Panc1 (cell line): ENCODE data around the gene SF3B1. TPM values are rescaled to one million over a fixed set of nuclear protein-coding genes. Genes with fewer than 3 reads are reported as not detected.

Experiments used
- ATAC-seq: fragments of 200-7000 bp; cut with Tn5 transposase; 2 replicates; pipeline ENCODE4 v1.9.1; 2020; ENCODE audit warnings: mild to moderate bottlenecking, moderate library complexity
- BruUV-seq: library from RNA; stranded (reverse); fragments of 400-500 nt; replicated peaks from 2 replicates; lab custom pipeline; 2021; lab: Mats Ljungman, UMichigan
- CTCF ChIA-PET: fragments of 300-600 bp; sonication (Branson Sonifier 250); formaldehyde crosslinking; loops from one replicate; lab custom pipeline; 2022; ENCODE audit warnings: antibody characterized with exemption; lab: Charles Lee
- POLR2A ChIA-PET: fragments of 300-600 bp; sonication (Branson Sonifier 250); formaldehyde crosslinking; loops from one replicate; lab custom pipeline; 2022; ENCODE audit warnings: antibody characterized with exemption; lab: Charles Lee
- DNase-seq: peaks from one replicate; pipeline ENCODE4 v3.0.0-alpha.2; 2010; ENCODE audit warnings: low read depth, low spot score
- H3K27ac ChIP-seq: 2 replicates; pipeline ENCODE4 v1.5.1; 2011; ENCODE audit warnings: mild to moderate bottlenecking, low read length, inconsistent platforms
- H3K27me3 ChIP-seq: fragments of 200-500 bp; sonication (Bioruptor generic); 2 replicates; pipeline ENCODE4 v1.6.0; 2014; ENCODE audit warnings: low read length, inconsistent platforms; ENCODE audit not compliant: control insufficient read depth, insufficient read depth
- H3K36me3 ChIP-seq: fragments of 200-500 bp; sonication (Bioruptor generic); 2 replicates; pipeline ENCODE4 v1.5.1; 2014; ENCODE audit warnings: inconsistent platforms, mild to moderate bottlenecking, low read length, moderate library complexity; ENCODE audit not compliant: control insufficient read depth, insufficient read depth
- H3K4me1 ChIP-seq: 2 replicates; pipeline ENCODE4 v1.5.1; 2011; ENCODE audit warnings: inconsistent platforms, mild to moderate bottlenecking, low read length, moderate library complexity; ENCODE audit not compliant: control insufficient read depth, insufficient read depth
- H3K4me3 ChIP-seq, 2 experiments: 2 replicates each; pipeline ENCODE4 v1.5.1; 2011 to 2012; ENCODE audit warnings: low read depth in 2 of 2, low read length in 2 of 2, mild to moderate bottlenecking in 2 of 2, inconsistent platforms in 1 of 2, moderate library complexity in 1 of 2
- H3K9me3 ChIP-seq: fragments of 200-500 bp; sonication (Bioruptor generic); 2 replicates; pipeline ENCODE4 v1.5.1; 2014; ENCODE audit warnings: low read depth, mild to moderate bottlenecking, inconsistent platforms, low read length, moderate library complexity; ENCODE audit not compliant: control insufficient read depth, insufficient read depth
- POLR2AphosphoS5 ChIP-seq: IDR thresholded peaks from 2 replicates; pipeline ENCODE4 v1.6.1; 2012; ENCODE audit warnings: mild to moderate bottlenecking, low read depth, low read length, moderate library complexity
- SIN3A ChIP-seq: IDR thresholded peaks from 2 replicates; pipeline ENCODE4 v1.6.1; 2012; ENCODE audit warnings: low read depth, mild to moderate bottlenecking, low read length, moderate library complexity, borderline replicate concordance; ENCODE audit not compliant: insufficient read depth
- TCF7L2 ChIP-seq: IDR thresholded peaks from 2 replicates; pipeline ENCODE4 v1.6.1; 2011; ENCODE audit warnings: mild to moderate bottlenecking, low read depth, low read length, inconsistent platforms
- in situ Hi-C: cut with HindIII; loops from 2 replicates; pipeline ENCODE4 v1.10.0; 2016; ENCODE audit warnings: low sequenced_read_pairs, low pct_unique_long_range_greater_than_20kb
- intact Hi-C: fragments of 100-400 bp; cut with micrococcal nuclease; formaldehyde crosslinking; loops from one replicate; pipeline ENCODE4 v1.10.0; 2022; ENCODE audit not compliant: unreplicated experiment
- total RNA-seq: library from RNA; stranded (reverse); gene quantifications from one replicate; pipeline ENCODE4 v1.2.1, GENCODE V29; 2021; ENCODE audit not compliant: unreplicated experiment
- TF ChIP-seq, protein P1 (sequence below), 2 experiments: IDR thresholded peaks; 2 replicates each; pipeline ENCODE4 v1.6.1; 2011 to 2012; ENCODE audit warnings: low read depth in 2 of 2, control low read depth in 1 of 2, low read length in 1 of 2, mild to moderate bottlenecking in 1 of 2, moderate library complexity in 1 of 2; ENCODE audit not compliant: insufficient read depth in 1 of 2
- TF ChIP-seq, protein P2 (sequence below): fragments of 450-650 bp; IDR thresholded peaks from 2 replicates; pipeline ENCODE4 v1.5.1; 2017; ENCODE audit warnings: mild to moderate bottlenecking

SF3B1 gene
- total RNA-seq, 1 experiment from 2014 or later = 275 TPM

GRCh38 chr2:197340591-197340990 lies 94.2 kb downstream of the SF3B1 start:
- ChIA-PET CTCF (no interaction called here), POLR2A (no interaction called here)
- Histone ChIP-seq H3K27ac (no peak overlapping the region), H3K4me3 (no peak overlapping the region), H3K27me3 (no peaks in the 10 kb centered on the region), H3K4me1 (no peaks in the 10 kb centered on the region), H3K9me3 (no peaks in the 10 kb centered on the region), H3K36me3 (no peaks in the 10 kb centered on the region)
- TF ChIP-seq, protein P1, sequence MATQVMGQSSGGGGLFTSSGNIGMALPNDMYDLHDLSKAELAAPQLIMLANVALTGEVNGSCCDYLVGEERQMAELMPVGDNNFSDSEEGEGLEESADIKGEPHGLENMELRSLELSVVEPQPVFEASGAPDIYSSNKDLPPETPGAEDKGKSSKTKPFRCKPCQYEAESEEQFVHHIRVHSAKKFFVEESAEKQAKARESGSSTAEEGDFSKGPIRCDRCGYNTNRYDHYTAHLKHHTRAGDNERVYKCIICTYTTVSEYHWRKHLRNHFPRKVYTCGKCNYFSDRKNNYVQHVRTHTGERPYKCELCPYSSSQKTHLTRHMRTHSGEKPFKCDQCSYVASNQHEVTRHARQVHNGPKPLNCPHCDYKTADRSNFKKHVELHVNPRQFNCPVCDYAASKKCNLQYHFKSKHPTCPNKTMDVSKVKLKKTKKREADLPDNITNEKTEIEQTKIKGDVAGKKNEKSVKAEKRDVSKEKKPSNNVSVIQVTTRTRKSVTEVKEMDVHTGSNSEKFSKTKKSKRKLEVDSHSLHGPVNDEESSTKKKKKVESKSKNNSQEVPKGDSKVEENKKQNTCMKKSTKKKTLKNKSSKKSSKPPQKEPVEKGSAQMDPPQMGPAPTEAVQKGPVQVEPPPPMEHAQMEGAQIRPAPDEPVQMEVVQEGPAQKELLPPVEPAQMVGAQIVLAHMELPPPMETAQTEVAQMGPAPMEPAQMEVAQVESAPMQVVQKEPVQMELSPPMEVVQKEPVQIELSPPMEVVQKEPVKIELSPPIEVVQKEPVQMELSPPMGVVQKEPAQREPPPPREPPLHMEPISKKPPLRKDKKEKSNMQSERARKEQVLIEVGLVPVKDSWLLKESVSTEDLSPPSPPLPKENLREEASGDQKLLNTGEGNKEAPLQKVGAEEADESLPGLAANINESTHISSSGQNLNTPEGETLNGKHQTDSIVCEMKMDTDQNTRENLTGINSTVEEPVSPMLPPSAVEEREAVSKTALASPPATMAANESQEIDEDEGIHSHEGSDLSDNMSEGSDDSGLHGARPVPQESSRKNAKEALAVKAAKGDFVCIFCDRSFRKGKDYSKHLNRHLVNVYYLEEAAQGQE (IDR thresholded peaks at IDR 0.05; ENCODE audit: insufficient read depth in 1 of 2, low read depth in 2 of 2, low read length in 1 of 2) = no peak
- TF ChIP-seq POLR2AphosphoS5 (no peak), SIN3A (no peak), TCF7L2 (no peak)
- TF ChIP-seq, protein P2, sequence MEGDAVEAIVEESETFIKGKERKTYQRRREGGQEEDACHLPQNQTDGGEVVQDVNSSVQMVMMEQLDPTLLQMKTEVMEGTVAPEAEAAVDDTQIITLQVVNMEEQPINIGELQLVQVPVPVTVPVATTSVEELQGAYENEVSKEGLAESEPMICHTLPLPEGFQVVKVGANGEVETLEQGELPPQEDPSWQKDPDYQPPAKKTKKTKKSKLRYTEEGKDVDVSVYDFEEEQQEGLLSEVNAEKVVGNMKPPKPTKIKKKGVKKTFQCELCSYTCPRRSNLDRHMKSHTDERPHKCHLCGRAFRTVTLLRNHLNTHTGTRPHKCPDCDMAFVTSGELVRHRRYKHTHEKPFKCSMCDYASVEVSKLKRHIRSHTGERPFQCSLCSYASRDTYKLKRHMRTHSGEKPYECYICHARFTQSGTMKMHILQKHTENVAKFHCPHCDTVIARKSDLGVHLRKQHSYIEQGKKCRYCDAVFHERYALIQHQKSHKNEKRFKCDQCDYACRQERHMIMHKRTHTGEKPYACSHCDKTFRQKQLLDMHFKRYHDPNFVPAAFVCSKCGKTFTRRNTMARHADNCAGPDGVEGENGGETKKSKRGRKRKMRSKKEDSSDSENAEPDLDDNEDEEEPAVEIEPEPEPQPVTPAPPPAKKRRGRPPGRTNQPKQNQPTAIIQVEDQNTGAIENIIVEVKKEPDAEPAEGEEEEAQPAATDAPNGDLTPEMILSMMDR = no peak
- BruUV-seq = no TSS peak
- in situ Hi-C loops = no loop called here
- DNase-seq (no peak), ATAC-seq (no peak)
- intact Hi-C loops = no loop called here

Other genes with a start within 250 kb of the SF3B1 start
- gene ANKRD44, start 124.2 kb downstream of the SF3B1 start, total RNA-seq = 7.8 TPM
- gene COQ10B, start 18.5 kb upstream of the SF3B1 start, total RNA-seq = 34.7 TPM
- gene HSPD1, start 64.8 kb upstream of the SF3B1 start, total RNA-seq = 553 TPM
- 278 TPM for gene HSPE1, start 65.4 kb upstream of the SF3B1 start, total RNA-seq
- gene MOB4, start 81.0 kb upstream of the SF3B1 start, total RNA-seq = 25.6 TPM
- gene RFTN2, start 240.6 kb upstream of the SF3B1 start, total RNA-seq = not detected